HG03469 (cell line): ENCODE data around the gene AOC2.

Experiments used
- ATAC-seq: cut with Tn5 transposase; IDR thresholded peaks from one replicate; pipeline ENCODE4 v1.9.1; 2021; ENCODE audit warnings: mild to moderate bottlenecking, moderate library complexity, moderate number of reproducible peaks; ENCODE audit not compliant: unreplicated experiment

Gene AOC2

GRCh38 chr17:42844271-42844670 is at the start of gene AOC2:
TSS of gene AOC2 (plus strand) at chr17:42844580. CDS start at chr17:42844627, 47 bp downstream.
- ATAC-seq, result no peak

- no peak for ATAC-seq
These were observed 49.3 kb upstream of the AOC2 start for GRCh38 chr17:42795061-42795460.

- ATAC-seq, result no peak
These were observed 48.9 kb upstream of the AOC2 start for GRCh38 chr17:42795465-42795864.

GRCh38 chr17:42796066-42796758 is 48.2 kb upstream of the AOC2 start:
- ATAC-seq, result no peak

- no peak for ATAC-seq
These were observed 47.0 kb upstream of the AOC2 start for GRCh38 chr17:42797067-42798007.

- no peak for ATAC-seq
These were observed 46.4 kb upstream of the AOC2 start for GRCh38 chr17:42798011-42798382.

- no peak for ATAC-seq
These were observed 45.7 kb upstream of the AOC2 start, which contains the start of the genes CNTD1 and COA3 for GRCh38 chr17:42798383-42799380. TSS of gene CNTD1 (plus strand) at chr17:42798861. CDS start at chr17:42799068, 207 bp downstream. TSS of gene COA3 (minus strand) at chr17:42798704. CDS start at chr17:42798681, 23 bp downstream.

- ATAC-seq, result no peak
These were observed 41.1 kb upstream of the AOC2 start for GRCh38 chr17:42803074-42803883.

GRCh38 chr17:42804918-42805367 is 39.4 kb upstream of the AOC2 start:
- ATAC-seq, result no peak

- ATAC-seq, result no peak
These were observed 38.1 kb upstream of the AOC2 start for GRCh38 chr17:42806249-42806648.

GRCh38 chr17:42809250-42809649 is 35.1 kb upstream of the AOC2 start:
- ATAC-seq, result no peak

- no peak for ATAC-seq
These were observed 29.6 kb upstream of the AOC2 start for GRCh38 chr17:42814633-42815399.

- no peak for ATAC-seq
These were observed 26.5 kb upstream of the AOC2 start for GRCh38 chr17:42817866-42818265.

GRCh38 chr17:42818379-42818778 is 26.0 kb upstream of the AOC2 start:
- ATAC-seq, result no peak

- no peak for ATAC-seq
These were observed 24.3 kb upstream of the AOC2 start for GRCh38 chr17:42819939-42820535.

- ATAC-seq, result no peak
These were observed 23.2 kb upstream of the AOC2 start for GRCh38 chr17:42821176-42821575.

- no peak for ATAC-seq
These were observed 16.9 kb upstream of the AOC2 start for GRCh38 chr17:42827472-42827871.

GRCh38 chr17:42830971-42831370 is 13.4 kb upstream of the AOC2 start:
- no peak for ATAC-seq
